Measurements from ENCODE around the gene TRAPPC4.

GRCh38 chr11:118996926-118997626 is 21.5 kb upstream of the TRAPPC4 start:
- peak; percentile 43 for TF ChIP-seq CTCF (IDR thresholded peaks at IDR 0.05; ENCODE audit: low read depth, low read length)
- TF ChIP-seq POLR2A (IDR thresholded peaks at IDR 0.05; ENCODE audit: extremely low read depth, insufficient read length), result no peak
